Measurements from ENCODE around the gene BRIP1. TPM values are rescaled to one million over a fixed set of nuclear protein-coding genes. Genes with fewer than 3 reads are reported as not detected.

The BRIP1 gene
- total and polyA plus RNA-seq, 2 experiments from 2014 or later = 8.0 to 23.1 TPM

DNA sequence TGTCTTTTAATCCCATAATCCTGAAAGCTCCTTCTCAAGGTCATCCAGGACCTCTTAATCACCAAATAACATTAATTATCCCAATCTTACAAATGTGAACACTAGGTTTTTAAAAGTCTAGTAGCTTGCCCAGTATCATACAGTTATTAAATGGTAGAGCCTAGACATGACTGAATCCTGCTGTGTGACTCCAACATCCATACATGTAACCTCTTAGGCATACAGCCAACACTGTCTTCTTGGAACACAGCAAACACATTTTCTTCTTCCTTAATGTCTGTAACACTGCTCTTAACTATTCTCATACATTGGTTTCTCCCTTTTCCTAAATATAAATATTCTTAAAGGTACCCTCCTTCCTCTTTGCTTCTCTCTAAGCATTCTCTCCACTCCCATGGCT lies 13.7 kb downstream of the BRIP1 start:
- peaks cover 40% of the 10 kb centered on the region for H3K36me3 Mint-ChIP-seq (ENCODE audit: low read depth)
- no peaks in the 10 kb centered on the region for H3K9me3 Mint-ChIP-seq
- H3K27me3 ChIP-seq (ENCODE audit: insufficient read depth) = no peaks in the 10 kb centered on the region
- H3K4me2 ChIP-seq = no peak overlapping the region
- H3K27ac Mint-ChIP-seq = no peak overlapping the region
- no peaks in the 10 kb centered on the region for H3K9me2 ChIP-seq (ENCODE audit: insufficient read depth)
- H3K27ac ChIP-seq (ENCODE audit: low read depth) = no peak overlapping the region
- DNase-seq (ENCODE audit: low spot score) = no peak
- H3K4me1 Mint-ChIP-seq = no peaks in the 10 kb centered on the region
- no peak overlapping the region for H2AFZ ChIP-seq
- H3K36me3 ChIP-seq (ENCODE audit: insufficient read depth) = peaks cover 17% of the 10 kb centered on the region; the same call in 1 of the 2 replicates
- no peaks in the 10 kb centered on the region for H3K27me3 Mint-ChIP-seq (ENCODE audit: insufficient read depth, low read depth, poor library complexity)
- no peaks in the 10 kb centered on the region for H4K20me1 ChIP-seq (replicated peaks; ENCODE audit: insufficient read depth)
- TF ChIP-seq, protein P1, sequence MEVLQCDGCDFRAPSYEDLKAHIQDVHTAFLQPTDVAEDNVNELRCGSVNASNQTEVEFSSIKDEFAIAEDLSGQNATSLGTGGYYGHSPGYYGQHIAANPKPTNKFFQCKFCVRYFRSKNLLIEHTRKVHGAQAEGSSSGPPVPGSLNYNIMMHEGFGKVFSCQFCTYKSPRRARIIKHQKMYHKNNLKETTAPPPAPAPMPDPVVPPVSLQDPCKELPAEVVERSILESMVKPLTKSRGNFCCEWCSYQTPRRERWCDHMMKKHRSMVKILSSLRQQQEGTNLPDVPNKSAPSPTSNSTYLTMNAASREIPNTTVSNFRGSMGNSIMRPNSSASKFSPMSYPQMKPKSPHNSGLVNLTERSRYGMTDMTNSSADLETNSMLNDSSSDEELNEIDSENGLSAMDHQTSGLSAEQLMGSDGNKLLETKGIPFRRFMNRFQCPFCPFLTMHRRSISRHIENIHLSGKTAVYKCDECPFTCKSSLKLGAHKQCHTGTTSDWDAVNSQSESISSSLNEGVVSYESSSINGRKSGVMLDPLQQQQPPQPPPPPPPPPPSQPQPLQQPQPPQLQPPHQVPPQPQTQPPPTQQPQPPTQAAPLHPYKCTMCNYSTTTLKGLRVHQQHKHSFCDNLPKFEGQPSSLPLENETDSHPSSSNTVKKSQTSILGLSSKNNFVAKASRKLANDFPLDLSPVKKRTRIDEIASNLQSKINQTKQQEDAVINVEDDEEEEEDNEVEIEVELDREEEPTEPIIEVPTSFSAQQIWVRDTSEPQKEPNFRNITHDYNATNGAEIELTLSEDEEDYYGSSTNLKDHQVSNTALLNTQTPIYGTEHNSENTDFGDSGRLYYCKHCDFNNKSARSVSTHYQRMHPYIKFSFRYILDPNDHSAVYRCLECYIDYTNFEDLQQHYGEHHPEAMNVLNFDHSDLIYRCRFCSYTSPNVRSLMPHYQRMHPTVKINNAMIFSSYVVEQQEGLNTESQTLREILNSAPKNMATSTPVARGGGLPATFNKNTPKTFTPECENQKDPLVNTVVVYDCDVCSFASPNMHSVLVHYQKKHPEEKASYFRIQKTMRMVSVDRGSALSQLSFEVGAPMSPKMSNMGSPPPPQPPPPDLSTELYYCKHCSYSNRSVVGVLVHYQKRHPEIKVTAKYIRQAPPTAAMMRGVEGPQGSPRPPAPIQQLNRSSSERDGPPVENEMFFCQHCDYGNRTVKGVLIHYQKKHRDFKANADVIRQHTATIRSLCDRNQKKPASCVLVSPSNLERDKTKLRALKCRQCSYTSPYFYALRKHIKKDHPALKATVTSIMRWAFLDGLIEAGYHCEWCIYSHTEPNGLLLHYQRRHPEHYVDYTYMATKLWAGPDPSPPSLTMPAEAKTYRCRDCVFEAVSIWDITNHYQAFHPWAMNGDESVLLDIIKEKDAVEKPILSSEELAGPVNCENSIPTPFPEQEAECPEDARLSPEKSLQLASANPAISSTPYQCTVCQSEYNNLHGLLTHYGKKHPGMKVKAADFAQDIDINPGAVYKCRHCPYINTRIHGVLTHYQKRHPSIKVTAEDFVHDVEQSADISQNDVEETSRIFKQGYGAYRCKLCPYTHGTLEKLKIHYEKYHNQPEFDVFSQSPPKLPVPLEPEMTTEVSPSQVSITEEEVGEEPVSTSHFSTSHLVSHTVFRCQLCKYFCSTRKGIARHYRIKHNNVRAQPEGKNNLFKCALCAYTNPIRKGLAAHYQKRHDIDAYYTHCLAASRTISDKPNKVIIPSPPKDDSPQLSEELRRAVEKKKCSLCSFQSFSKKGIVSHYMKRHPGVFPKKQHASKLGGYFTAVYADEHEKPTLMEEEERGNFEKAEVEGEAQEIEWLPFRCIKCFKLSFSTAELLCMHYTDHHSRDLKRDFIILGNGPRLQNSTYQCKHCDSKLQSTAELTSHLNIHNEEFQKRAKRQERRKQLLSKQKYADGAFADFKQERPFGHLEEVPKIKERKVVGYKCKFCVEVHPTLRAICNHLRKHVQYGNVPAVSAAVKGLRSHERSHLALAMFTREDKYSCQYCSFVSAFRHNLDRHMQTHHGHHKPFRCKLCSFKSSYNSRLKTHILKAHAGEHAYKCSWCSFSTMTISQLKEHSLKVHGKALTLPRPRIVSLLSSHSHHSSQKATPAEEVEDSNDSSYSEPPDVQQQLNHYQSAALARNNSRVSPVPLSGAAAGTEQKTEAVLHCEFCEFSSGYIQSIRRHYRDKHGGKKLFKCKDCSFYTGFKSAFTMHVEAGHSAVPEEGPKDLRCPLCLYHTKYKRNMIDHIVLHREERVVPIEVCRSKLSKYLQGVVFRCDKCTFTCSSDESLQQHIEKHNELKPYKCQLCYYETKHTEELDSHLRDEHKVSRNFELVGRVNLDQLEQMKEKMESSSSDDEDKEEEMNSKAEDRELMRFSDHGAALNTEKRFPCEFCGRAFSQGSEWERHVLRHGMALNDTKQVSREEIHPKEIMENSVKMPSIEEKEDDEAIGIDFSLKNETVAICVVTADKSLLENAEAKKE (CRISPR knock-in tag; IDR thresholded peaks at IDR 0.05) = no peak
- TF ChIP-seq POLR2AphosphoS5 (IDR thresholded peaks at IDR 0.05; ENCODE audit: low read depth) = no peak
- TF ChIP-seq, protein P2, sequence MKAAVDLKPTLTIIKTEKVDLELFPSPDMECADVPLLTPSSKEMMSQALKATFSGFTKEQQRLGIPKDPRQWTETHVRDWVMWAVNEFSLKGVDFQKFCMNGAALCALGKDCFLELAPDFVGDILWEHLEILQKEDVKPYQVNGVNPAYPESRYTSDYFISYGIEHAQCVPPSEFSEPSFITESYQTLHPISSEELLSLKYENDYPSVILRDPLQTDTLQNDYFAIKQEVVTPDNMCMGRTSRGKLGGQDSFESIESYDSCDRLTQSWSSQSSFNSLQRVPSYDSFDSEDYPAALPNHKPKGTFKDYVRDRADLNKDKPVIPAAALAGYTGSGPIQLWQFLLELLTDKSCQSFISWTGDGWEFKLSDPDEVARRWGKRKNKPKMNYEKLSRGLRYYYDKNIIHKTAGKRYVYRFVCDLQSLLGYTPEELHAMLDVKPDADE (IDR thresholded peaks at IDR 0.05) = no peak
- no peak for TF ChIP-seq CREB1 (CRISPR knock-in tag; IDR thresholded peaks at IDR 0.05; ENCODE audit: low read depth)
- no peak for TF ChIP-seq NANOG (IDR thresholded peaks at IDR 0.05; ENCODE audit: borderline replicate concordance)
- no peak for TF ChIP-seq EZH2 (IDR thresholded peaks at IDR 0.05; ENCODE audit: low read depth, unreplicated experiment)
- TF ChIP-seq EZH2phosphoT487 (IDR thresholded peaks at IDR 0.05; ENCODE audit: unreplicated experiment) = no peak
- TF ChIP-seq JUNB (IDR thresholded peaks at IDR 0.05; ENCODE audit: unreplicated experiment) = no peak
- TF ChIP-seq, protein P3, sequence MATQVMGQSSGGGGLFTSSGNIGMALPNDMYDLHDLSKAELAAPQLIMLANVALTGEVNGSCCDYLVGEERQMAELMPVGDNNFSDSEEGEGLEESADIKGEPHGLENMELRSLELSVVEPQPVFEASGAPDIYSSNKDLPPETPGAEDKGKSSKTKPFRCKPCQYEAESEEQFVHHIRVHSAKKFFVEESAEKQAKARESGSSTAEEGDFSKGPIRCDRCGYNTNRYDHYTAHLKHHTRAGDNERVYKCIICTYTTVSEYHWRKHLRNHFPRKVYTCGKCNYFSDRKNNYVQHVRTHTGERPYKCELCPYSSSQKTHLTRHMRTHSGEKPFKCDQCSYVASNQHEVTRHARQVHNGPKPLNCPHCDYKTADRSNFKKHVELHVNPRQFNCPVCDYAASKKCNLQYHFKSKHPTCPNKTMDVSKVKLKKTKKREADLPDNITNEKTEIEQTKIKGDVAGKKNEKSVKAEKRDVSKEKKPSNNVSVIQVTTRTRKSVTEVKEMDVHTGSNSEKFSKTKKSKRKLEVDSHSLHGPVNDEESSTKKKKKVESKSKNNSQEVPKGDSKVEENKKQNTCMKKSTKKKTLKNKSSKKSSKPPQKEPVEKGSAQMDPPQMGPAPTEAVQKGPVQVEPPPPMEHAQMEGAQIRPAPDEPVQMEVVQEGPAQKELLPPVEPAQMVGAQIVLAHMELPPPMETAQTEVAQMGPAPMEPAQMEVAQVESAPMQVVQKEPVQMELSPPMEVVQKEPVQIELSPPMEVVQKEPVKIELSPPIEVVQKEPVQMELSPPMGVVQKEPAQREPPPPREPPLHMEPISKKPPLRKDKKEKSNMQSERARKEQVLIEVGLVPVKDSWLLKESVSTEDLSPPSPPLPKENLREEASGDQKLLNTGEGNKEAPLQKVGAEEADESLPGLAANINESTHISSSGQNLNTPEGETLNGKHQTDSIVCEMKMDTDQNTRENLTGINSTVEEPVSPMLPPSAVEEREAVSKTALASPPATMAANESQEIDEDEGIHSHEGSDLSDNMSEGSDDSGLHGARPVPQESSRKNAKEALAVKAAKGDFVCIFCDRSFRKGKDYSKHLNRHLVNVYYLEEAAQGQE (IDR thresholded peaks at IDR 0.05; ENCODE audit: unreplicated experiment) = no peak
- no peak for TF ChIP-seq ZNF331 (CRISPR knock-in tag; IDR thresholded peaks at IDR 0.05; ENCODE audit: low read depth)
- no peak for TF ChIP-seq STAT1 (IDR thresholded peaks at IDR 0.05; ENCODE audit: unreplicated experiment)
- TF ChIP-seq, protein P4, sequence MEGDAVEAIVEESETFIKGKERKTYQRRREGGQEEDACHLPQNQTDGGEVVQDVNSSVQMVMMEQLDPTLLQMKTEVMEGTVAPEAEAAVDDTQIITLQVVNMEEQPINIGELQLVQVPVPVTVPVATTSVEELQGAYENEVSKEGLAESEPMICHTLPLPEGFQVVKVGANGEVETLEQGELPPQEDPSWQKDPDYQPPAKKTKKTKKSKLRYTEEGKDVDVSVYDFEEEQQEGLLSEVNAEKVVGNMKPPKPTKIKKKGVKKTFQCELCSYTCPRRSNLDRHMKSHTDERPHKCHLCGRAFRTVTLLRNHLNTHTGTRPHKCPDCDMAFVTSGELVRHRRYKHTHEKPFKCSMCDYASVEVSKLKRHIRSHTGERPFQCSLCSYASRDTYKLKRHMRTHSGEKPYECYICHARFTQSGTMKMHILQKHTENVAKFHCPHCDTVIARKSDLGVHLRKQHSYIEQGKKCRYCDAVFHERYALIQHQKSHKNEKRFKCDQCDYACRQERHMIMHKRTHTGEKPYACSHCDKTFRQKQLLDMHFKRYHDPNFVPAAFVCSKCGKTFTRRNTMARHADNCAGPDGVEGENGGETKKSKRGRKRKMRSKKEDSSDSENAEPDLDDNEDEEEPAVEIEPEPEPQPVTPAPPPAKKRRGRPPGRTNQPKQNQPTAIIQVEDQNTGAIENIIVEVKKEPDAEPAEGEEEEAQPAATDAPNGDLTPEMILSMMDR (conservative IDR thresholded peaks at IDR 0.05; ENCODE audit: low read depth in 2 of 2) = no peak
- TF ChIP-seq ZNF114 (CRISPR knock-in tag; IDR thresholded peaks at IDR 0.05) = no peak
- ATAC-seq = no peak
- no peaks in the 10 kb centered on the region for H3K79me2 ChIP-seq (replicated peaks; ENCODE audit: insufficient read depth)
- H3K4me3 Mint-ChIP-seq = no peak overlapping the region
- no peak overlapping the region for H3K4me3 ChIP-seq
- H3F3A ChIP-seq (replicated peaks; ENCODE audit: low read depth) = no peaks in the 10 kb centered on the region
- no peaks in the 10 kb centered on the region for H3K4me1 ChIP-seq (ENCODE audit: insufficient read depth)

All from GM23338 (cell line).